Panc1 (cell line): Measurements from ENCODE around the gene TAF13. TPM values are rescaled to one million over a fixed set of nuclear protein-coding genes. Genes with fewer than 3 reads are reported as not detected.

Experiments
- ATAC-seq: fragments of 200-7000 bp; cut with Tn5 transposase; 2 replicates; pipeline ENCODE4 v1.9.1; 2020; ENCODE audit warnings: mild to moderate bottlenecking, moderate library complexity
- BruUV-seq: library from RNA; stranded (reverse); fragments of 400-500 nt; replicated peaks from 2 replicates; lab custom pipeline; 2021; lab: Mats Ljungman, UMichigan
- CTCF ChIA-PET: fragments of 300-600 bp; sonication (Branson Sonifier 250); formaldehyde crosslinking; loops from one replicate; lab custom pipeline; 2022; ENCODE audit warnings: antibody characterized with exemption; lab: Charles Lee
- POLR2A ChIA-PET: fragments of 300-600 bp; sonication (Branson Sonifier 250); formaldehyde crosslinking; loops from one replicate; lab custom pipeline; 2022; ENCODE audit warnings: antibody characterized with exemption; lab: Charles Lee
- DNase-seq: peaks from one replicate; pipeline ENCODE4 v3.0.0-alpha.2; 2010; ENCODE audit warnings: low read depth, low spot score
- H3K27ac ChIP-seq: 2 replicates; pipeline ENCODE4 v1.5.1; 2011; ENCODE audit warnings: mild to moderate bottlenecking, low read length, inconsistent platforms
- H3K27me3 ChIP-seq: fragments of 200-500 bp; sonication (Bioruptor generic); 2 replicates; pipeline ENCODE4 v1.6.0; 2014; ENCODE audit warnings: low read length, inconsistent platforms; ENCODE audit not compliant: control insufficient read depth, insufficient read depth
- H3K36me3 ChIP-seq: fragments of 200-500 bp; sonication (Bioruptor generic); 2 replicates; pipeline ENCODE4 v1.5.1; 2014; ENCODE audit warnings: inconsistent platforms, mild to moderate bottlenecking, low read length, moderate library complexity; ENCODE audit not compliant: control insufficient read depth, insufficient read depth
- H3K4me1 ChIP-seq: 2 replicates; pipeline ENCODE4 v1.5.1; 2011; ENCODE audit warnings: inconsistent platforms, mild to moderate bottlenecking, low read length, moderate library complexity; ENCODE audit not compliant: control insufficient read depth, insufficient read depth
- H3K4me3 ChIP-seq, 2 experiments: 2 replicates each; pipeline ENCODE4 v1.5.1; 2011 to 2012; ENCODE audit warnings: low read depth in 2 of 2, low read length in 2 of 2, mild to moderate bottlenecking in 2 of 2, inconsistent platforms in 1 of 2, moderate library complexity in 1 of 2
- H3K9me3 ChIP-seq: fragments of 200-500 bp; sonication (Bioruptor generic); 2 replicates; pipeline ENCODE4 v1.5.1; 2014; ENCODE audit warnings: low read depth, mild to moderate bottlenecking, inconsistent platforms, low read length, moderate library complexity; ENCODE audit not compliant: control insufficient read depth, insufficient read depth
- POLR2AphosphoS5 ChIP-seq: IDR thresholded peaks from 2 replicates; pipeline ENCODE4 v1.6.1; 2012; ENCODE audit warnings: mild to moderate bottlenecking, low read depth, low read length, moderate library complexity
- REST ChIP-seq, 2 experiments: IDR thresholded peaks; 2 replicates each; pipeline ENCODE4 v1.6.1; 2011 to 2012; ENCODE audit warnings: low read depth in 2 of 2, control low read depth in 1 of 2, low read length in 1 of 2, mild to moderate bottlenecking in 1 of 2, moderate library complexity in 1 of 2; ENCODE audit not compliant: insufficient read depth in 1 of 2
- SIN3A ChIP-seq: IDR thresholded peaks from 2 replicates; pipeline ENCODE4 v1.6.1; 2012; ENCODE audit warnings: low read depth, mild to moderate bottlenecking, low read length, moderate library complexity, borderline replicate concordance; ENCODE audit not compliant: insufficient read depth
- TCF7L2 ChIP-seq: IDR thresholded peaks from 2 replicates; pipeline ENCODE4 v1.6.1; 2011; ENCODE audit warnings: mild to moderate bottlenecking, low read depth, low read length, inconsistent platforms
- in situ Hi-C: cut with HindIII; loops from 2 replicates; pipeline ENCODE4 v1.10.0; 2016; ENCODE audit warnings: low sequenced_read_pairs, low pct_unique_long_range_greater_than_20kb
- intact Hi-C: fragments of 100-400 bp; cut with micrococcal nuclease; formaldehyde crosslinking; loops from one replicate; pipeline ENCODE4 v1.10.0; 2022; ENCODE audit not compliant: unreplicated experiment
- total RNA-seq: library from RNA; stranded (reverse); gene quantifications from one replicate; pipeline ENCODE4 v1.2.1, GENCODE V29; 2021; ENCODE audit not compliant: unreplicated experiment
- TF ChIP-seq, protein P1 (sequence below): fragments of 450-650 bp; IDR thresholded peaks from 2 replicates; pipeline ENCODE4 v1.5.1; 2017; ENCODE audit warnings: mild to moderate bottlenecking

TAF13 gene
- total RNA-seq, 1 experiment from 2014 or later: 28.9 TPM

DNA sequence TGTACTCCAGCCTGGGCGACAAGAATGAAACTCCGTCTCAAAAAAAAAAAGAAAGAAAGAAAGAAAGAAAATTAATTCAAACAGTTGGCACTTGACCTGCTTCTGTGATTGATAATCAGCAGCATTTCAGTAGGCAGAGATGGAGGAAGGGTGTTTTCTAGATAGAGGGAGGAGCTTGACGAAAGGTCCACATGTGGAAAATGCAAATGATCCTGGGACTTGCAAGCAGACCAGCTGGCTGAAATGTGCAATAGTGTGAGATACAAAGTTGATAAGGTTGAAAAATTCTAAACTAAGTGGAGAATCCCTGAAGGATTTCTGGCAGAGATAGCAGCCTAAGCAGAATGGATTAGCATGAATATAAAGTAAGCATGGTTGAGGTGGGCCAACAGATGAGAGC, 42.3 kb upstream of the TAF13 start:
- no peak for ATAC-seq
- CTCF ChIA-PET: no interaction called here

GRCh38 chr1:109116286-109116685, 40.5 kb upstream of the TAF13 start:
- H3K9me3 ChIP-seq: no peaks in the 10 kb centered on the region
- no peak overlapping the region for H3K27ac ChIP-seq
- ATAC-seq (no peak), DNase-seq (no peak)
- no peak for TF ChIP-seq SIN3A
- TF ChIP-seq, protein P1, sequence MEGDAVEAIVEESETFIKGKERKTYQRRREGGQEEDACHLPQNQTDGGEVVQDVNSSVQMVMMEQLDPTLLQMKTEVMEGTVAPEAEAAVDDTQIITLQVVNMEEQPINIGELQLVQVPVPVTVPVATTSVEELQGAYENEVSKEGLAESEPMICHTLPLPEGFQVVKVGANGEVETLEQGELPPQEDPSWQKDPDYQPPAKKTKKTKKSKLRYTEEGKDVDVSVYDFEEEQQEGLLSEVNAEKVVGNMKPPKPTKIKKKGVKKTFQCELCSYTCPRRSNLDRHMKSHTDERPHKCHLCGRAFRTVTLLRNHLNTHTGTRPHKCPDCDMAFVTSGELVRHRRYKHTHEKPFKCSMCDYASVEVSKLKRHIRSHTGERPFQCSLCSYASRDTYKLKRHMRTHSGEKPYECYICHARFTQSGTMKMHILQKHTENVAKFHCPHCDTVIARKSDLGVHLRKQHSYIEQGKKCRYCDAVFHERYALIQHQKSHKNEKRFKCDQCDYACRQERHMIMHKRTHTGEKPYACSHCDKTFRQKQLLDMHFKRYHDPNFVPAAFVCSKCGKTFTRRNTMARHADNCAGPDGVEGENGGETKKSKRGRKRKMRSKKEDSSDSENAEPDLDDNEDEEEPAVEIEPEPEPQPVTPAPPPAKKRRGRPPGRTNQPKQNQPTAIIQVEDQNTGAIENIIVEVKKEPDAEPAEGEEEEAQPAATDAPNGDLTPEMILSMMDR: no peak
- no peak for TF ChIP-seq REST (IDR thresholded peaks at IDR 0.05; ENCODE audit: insufficient read depth in 1 of 2, low read depth in 2 of 2, low read length in 1 of 2)
- TF ChIP-seq POLR2AphosphoS5: no peak
- TF ChIP-seq TCF7L2: no peak
- no peaks in the 10 kb centered on the region for H3K36me3 ChIP-seq
- intact Hi-C loops: no loop called here
- ChIA-PET POLR2A (interaction anchor here (0.6 to 0.7 kb wide), 2 partner anchors 10 to 285 kb away, joined by 7 to 8 read pairs; no protein-coding TSS in a partner anchor), CTCF (no interaction called here)
- no peaks in the 10 kb centered on the region for H3K4me1 ChIP-seq
- in situ Hi-C loops: no loop called here
- no peaks in the 10 kb centered on the region for H3K27me3 ChIP-seq
- no TSS peak for BruUV-seq
- no peak overlapping the region for H3K4me3 ChIP-seq

More for the DNA sequence above, 42.3 kb upstream of the TAF13 start:
- TF ChIP-seq, protein P1: no peak
- no peak for TF ChIP-seq SIN3A
- no peak for TF ChIP-seq TCF7L2
- TF ChIP-seq REST (IDR thresholded peaks at IDR 0.05; ENCODE audit: insufficient read depth in 1 of 2, low read depth in 2 of 2, low read length in 1 of 2): no peak
- no peak for TF ChIP-seq POLR2AphosphoS5
- Histone ChIP-seq H3K27me3 (no peaks in the 10 kb centered on the region), H3K27ac (no peak overlapping the region), H3K36me3 (no peaks in the 10 kb centered on the region), H3K4me1 (no peaks in the 10 kb centered on the region), H3K4me3 (no peak overlapping the region), H3K9me3 (no peaks in the 10 kb centered on the region)
- no peak for DNase-seq
- intact Hi-C loops: no loop called here
- BruUV-seq: no TSS peak
- POLR2A ChIA-PET: no interaction called here
- in situ Hi-C loops: no loop called here
